ENCODE results near the gene SUMO2. TPM values are rescaled to one million over a fixed set of nuclear protein-coding genes. Genes with fewer than 3 reads are reported as not detected.
A peak's percentile ranks its signal among the peaks of the same experiment; 100 is the strongest.
"Not testable (repeated sequence)": the region's sequence is repeated elsewhere in the genome, so short reads cannot be mapped to it uniquely, and the experiment has no call there.

The SUMO2 gene
- total RNA-seq, 1 experiment from 2014 or later, result 109 TPM

DNA sequence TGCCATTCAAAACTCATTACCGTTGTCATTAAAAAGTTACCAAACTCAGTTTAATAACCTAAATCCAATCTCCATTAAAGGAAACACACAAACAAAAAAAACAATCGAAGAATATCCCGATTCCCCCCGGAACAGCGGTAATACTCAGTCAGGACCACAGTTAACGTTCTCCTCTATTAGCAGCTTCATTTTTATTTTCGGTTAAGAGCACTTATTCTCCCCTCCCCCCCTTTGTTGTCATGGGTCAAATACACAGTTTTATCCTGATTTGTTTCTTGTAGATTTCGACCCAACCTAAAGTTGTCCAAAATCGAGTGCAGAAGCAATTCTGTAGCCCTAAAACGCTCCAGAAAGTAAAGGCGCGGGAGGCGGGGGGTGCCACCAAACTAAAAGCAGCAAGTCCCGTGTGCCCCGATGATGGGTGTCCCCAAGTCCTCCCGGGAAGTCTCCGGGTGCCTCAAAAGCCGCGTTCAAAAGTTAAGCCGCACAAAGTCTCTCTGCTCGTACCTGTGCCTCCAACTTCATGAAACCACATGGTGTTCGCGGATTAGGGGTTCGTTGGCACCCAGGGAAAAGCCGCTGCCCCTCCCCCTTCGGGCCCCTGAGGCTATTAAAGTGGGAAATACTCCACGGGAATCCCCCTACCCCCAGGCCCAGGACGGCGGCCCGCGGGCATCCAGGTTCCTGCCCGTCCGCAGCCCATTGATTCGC, 996 bp downstream of the SUMO2 start:
- peak; percentile 9 for DNase-seq (ENCODE audit: low read depth)

DNA sequence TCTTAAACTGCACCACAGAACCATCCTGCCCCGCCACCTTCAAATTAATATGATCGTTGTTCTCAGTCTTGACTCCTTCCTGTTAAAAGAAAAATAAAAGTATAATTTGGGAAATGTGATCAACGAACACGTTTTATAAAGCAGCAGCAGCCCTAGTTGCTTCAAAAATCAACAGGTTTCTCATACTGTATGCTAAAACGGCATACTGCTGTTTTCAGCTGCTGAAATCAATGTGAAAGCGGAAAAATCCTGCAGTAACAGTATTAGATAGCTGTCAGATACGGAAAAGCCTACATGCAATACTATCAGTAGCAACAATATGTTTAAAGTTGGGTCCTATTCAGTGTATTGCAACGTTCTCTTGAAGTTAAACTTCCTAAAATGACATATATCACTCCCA, 1.6 kb downstream of the SUMO2 start:
- no peak for DNase-seq (ENCODE audit: low read depth)

DNA sequence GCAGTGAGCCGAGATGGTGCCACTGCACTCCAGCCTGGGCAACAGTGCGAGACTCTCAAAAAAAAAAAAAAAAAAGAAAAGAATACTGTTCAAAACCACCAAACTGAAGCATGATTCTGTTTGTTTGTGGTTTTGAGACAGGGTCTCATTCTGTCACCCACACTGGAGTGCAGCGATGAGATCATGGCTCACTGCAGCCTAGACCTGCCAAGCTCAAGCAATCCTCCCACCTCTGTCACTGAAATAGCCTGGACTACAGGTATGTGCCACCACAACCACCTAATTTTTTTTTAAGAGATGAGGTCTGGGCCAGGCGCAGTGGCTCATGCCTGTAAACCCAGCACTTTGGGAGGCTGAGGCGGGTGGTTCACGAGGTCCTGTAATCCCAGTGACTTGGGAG, 4.3 kb downstream of the SUMO2 start:
- no peak for DNase-seq (ENCODE audit: low read depth)

DNA sequence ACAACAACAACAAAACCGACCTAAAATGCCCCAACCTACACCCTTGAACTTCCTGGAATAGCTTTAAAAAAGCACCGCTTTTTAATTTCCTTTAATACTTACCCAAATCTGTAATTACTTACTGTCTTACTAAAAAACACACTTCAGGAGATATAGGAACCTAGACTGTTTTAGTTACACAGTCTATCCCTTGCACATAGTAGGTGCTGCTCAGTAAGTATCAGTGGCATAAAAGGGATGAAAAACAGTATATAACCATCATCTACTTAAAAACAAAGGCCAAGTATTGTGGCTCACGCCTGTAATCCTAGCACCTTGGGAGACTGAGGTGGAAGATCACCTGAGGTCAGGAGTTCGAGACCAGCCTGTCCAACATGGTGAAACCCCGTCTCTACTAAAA, 6.1 kb downstream of the SUMO2 start:
- DNase-seq (ENCODE audit: low read depth), result no peak

DNA sequence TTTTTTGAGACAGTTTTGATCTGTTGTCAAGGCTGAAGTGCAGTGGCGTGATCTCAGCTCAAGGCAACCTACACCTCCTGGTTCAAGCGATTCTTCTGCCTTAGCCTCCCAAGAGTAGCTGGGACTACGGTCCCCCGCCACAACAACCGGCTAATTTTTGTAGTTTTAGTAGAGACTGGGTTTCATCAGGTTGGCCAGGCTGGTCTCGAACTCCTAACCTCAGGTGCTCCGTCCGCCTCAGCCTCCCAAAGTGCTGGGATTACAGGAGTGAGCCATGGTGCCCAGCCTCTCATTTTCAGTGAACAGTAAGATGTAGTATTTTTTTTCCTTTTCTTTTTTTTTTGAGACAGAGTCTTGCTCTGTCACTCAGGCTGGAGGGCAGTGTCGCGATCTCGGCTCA, 7.8 kb downstream of the SUMO2 start:
- no peak for DNase-seq (ENCODE audit: low read depth)

DNA sequence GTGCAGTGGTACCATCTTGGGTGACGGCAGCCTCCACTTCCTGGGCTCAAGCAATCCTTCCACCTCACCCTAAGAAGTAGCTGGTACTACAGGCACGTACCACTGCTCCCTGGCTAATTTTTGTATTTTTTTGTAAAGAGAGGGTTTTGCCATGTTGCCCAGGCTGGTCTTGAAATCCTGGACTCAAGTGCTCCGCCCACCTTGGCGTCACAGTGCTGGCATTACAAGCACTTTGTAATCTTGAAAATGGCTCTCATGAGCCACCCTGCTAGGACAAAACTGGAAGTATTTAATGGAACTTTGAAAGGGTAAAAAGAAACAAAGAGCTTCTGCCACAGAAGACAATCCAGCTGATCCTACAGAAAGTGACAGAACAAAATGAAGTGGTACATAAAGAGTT, 9.2 kb downstream of the SUMO2 start:
- no peak for DNase-seq (ENCODE audit: low read depth)

DNA sequence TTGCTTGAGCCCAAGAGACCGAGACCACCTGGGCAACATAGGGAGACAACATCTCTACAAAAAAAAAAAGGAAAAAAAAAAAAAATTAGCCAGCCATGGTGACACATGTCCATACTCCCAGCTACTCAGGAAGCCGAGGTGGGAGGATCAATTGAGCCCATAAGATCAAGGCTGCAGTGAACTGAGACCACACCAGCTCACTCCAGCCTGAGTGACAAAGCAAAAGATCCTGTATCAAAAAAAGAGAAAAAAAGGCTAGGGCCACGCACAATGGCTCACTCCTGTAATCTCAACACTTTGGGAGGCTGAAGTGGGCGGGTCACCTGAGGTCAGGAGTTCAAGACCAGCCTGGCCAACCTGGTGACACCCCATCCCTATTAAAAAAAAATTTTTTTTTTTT, 13.8 kb downstream of the SUMO2 start:
- no peak for DNase-seq (ENCODE audit: low read depth)

DNA sequence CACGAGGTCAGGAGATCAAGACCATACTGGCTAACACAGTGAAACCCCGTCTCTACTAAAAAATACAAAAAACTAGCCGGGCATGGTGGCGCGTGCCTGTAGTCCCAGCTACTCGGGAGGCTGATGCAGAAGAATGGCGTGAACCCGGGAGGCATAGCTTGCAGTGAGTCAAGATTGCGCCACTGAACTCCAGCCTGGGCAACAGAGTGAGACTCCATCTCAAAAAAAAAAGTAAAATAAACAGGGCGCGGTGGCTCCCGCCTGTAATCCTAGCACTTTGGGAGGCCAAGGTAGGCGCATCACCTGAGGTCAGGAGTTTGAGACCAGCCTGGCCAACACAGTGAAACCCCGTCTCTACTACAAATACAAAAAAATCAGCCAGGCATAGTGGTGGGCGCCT, 18.2 kb downstream of the SUMO2 start:
- not testable (repeated sequence) for DNase-seq (ENCODE audit: low read depth)

DNA sequence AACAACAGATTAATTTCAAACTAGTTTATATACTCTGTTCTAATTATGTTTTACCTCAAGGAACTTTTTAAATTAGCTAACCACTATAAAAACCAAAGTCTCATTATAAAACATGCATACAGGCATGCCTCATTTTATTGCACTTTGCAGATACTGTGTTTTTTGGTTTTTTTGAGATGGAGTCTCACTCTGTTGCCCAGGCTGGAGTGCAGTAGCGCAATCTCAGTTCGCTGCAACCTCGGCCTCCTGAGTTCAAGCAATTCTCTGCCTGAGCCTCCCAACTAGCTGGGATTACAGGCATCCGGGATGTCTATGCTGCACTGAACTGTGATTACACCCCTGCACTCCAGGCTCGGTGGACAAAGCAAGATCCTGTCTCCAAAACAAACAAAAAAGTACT, 19.7 kb downstream of the SUMO2 start:
- DNase-seq (ENCODE audit: low read depth), result no peak

DNA sequence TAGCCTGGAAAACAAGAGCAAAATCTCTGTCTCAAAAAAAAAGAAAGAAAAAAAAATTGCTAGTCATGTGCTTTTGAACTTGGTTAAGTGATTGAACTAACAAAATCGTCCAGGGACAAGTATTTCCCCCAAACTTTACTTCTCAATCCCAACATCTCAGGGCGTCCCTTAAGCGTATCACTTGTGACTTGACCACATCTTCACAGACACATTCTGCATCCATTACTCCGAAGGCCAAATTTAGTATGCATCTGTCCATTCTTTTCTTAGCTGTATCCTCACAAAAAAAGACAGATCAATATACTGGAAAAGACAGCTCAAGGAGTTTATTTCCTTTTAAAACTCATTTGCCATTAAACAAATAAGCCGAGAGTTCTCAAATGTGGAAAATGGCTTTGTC, 22.5 kb downstream of the SUMO2 start:
- DNase-seq (ENCODE audit: low read depth), result no peak

DNA sequence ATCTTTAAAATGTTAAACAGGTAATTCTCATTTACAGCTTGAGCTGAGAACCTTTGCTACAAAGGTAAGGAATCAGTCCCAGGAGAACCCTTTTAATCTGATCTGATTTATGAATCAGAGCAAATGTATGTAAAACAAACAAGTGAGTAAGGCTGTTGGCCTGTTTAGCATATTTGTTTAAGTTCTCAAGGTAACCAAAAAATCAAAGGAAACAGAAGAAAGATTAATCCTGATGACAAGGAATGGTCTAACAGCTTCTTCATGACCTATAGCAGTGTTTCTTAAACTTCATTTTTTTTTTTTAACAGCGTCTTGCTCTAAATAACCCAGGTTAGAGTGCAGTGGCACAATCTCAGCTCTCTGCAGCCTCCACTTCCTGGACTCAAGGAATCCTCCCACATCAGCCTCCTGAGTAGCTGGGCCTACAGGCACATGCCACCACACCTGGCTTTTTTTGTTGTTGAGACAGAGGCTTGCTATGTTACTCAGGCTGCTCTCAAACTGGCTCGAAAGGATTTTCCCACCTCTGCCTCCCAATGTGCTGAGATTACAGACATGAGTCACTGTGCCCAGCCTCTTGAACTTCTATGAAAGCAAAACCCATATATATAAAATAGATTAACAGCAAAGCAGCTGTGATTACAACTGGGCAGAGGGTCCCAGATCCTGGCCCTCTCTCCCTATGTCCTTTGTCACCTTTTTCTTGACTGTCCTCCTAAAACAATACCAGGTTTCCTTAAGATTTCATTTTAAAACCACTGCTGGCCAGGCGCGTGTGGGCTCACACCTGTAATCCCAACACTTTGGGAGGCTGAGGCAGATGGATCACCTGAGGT, 23.3 kb downstream of the SUMO2 start:
- DNase-seq (ENCODE audit: low read depth), result peak; percentile 13

DNA sequence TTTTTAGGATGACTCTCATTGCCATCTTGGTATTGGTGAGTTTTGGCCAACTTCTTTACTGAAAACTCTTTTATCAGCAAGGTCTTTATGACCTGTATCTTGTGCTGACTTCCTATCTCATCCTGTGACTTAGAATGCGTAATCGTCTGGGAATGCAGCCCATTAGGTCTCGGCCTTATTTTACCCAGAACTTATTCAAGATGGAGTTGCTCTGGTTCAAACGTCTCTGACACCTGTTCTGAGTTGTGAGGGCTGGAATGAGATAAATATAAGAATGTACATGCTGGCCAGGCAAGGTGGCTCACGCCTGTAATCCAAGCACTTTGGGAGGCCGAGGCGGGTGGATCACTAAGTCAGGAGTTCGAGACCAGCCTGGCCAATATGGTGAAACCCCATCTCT, 24.3 kb downstream of the SUMO2 start:
- DNase-seq (ENCODE audit: low read depth), result not testable (repeated sequence)

DNA sequence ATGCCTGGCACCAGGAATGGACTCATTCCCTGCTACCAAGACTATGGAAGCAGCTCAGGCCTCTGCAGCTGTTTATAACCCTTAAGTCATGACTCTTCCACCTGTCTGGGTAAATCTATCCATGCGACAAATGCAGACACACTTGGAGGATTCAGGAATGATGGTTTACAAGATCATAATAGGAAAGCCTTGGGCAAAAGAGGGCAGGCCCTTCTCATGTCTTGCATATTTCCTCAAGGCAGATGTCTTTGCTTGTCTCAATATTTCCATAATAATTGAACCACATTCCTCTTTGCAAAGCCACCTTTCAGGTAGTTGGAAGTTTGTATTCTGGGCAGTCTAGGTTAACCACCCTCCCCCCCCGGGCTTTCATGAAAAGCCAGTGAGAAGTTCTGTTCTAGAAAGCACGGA, 27.6 kb downstream of the SUMO2 start:
- DNase-seq (ENCODE audit: low read depth), result peak; percentile 89

DNA sequence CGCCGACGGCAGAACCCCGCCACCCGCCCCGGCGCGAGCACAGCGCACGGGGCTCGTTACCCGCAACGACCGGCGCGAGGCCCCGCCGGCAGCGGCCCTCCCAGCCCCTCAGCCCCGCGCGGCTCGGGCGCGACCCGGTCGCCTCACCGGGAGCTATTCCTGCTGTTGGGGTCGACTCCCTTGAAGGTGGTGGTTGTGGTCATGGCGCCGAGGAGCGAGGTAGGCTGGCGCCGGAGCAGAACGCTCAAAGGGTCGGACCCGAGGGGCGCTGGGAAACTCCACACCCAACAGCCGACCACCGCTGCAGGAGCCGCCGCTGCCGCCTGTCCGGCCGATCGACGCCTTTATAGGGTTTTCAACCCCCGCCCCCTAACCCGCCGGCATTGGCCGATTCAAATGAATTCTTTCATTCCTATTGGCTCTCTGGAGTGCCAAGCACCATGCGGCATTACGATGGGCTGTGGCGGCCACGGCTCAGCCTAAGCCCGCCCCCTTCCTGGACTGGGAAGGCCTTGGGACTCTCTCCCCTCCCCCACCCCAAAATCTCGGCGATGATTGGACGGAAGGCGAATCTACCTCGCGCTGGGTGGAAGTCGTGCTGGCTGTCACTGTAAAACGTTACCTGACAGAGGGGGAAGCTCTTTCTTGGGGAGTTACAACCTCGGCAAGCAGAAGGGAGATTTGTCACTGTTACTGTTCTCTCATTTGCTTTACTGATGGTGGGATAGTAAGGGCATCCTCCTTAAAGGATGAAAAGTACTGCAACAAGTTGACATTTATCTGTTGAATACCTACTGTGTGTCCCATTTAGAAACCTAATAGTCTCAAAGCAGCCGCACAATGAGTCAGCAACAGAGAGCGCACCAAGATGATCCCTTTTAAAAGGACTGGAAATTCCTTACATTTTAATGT, 28.3 kb downstream of the SUMO2 start, which contains the start of gene JPT1:
TSS of gene JPT1 (minus strand) at position 318 of the 912 bp plus-strand sequence. CDS start at position 203, 115 bp downstream.
- DNase-seq (ENCODE audit: low read depth), result peak; percentile 99

DNA sequence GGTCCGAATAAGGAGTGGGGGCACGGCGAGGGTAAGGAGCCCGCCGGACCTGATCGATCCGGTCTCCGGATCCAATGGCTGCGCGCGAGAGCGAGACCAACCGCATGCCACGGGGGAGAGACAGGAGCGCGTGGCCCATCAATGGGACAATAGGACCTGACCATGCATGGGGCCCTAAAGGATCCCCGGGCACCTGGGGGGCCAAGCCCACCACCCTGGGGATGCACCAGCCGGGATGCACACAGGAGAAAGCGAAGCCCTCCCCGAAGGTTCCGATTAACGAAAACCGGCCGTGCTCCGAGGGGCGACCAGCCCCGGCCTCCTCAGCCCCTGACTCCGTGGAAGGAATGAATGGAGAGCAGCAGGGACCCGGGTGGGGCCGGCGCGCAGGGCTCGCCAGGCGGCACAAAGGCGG, 29.0 kb downstream of the SUMO2 start:
- DNase-seq (ENCODE audit: low read depth), result peak; percentile 34

DNA sequence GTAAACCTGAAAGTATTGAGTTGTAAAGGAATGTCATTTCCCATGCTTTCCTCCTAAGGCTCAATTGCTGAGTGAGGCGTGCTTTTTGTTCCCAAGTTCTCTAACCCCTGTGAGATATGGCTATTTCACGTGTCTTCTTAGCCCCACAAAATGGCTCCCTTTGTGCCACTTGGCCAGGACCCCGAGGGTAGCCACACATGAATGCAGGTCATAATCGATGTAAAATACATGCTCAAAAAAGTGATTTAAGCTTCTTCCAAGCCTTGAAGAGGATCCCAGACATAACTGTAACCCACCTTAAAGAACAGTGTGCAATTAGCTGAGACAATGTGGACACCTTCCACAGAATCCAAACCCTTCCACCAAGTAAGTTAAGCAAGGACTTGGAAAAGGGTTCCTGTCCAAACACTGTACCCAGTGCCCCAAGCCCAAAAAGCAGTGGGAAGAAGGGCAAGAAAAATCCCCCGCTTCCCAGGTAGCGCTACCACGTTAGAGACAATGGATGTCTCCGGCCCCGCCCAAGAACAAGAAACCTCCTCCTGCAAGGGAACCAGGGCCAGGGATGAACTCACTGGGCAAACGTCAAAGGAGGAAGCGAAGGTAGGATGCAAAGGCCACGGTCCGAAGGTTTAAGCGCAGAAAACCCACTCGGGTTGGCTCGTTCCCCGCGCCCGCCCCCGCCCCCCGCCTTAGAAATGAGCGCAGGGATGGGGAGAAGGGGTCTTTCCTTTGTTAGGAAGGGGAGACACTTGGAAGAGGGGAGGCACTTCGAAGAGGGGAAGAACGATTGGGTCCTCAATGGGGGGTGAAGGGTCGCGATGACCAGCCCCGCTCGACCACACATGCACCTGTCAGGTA, 29.6 kb downstream of the SUMO2 start:
- peak; percentile 31 for DNase-seq (ENCODE audit: low read depth)

DNA sequence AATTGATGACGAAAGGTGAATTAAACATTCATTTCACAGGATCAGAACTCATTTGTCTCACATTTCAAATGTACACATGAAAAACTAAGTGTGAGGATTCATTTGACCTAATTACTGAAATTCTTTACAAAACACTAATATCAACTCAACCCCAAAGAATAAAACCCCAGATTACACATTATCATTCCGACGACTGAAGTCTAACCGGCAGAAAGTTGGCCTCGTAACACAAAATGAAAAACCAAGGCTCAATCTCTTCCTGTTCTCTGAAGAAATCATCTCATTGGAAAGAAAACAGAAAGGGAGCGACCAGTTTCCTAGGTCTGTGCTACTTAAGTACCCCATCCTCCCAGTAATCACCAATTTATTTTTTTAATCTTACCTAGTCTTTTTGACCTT, 30.2 kb downstream of the SUMO2 start:
- no peak for DNase-seq (ENCODE audit: low read depth)

DNA sequence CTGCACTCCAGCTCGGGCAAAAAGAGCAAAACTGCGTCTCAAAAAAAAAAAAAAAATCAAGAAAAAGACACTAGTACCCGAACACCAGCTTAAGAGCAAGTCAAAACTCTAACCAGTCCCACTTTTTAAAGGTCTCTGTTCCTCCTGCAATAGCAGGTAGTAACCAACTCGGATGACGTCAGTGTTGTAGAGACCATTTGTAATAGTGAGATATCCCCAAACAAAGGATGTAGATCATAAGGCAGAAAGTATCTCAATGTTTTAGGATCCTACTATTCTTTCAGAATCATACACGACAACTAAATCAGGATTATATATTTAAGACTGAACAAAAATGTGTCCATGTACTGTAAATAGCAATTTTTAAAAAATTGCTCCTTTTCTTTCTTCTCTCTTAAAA, 30.8 kb downstream of the SUMO2 start:
- no peak for DNase-seq (ENCODE audit: low read depth)

DNA sequence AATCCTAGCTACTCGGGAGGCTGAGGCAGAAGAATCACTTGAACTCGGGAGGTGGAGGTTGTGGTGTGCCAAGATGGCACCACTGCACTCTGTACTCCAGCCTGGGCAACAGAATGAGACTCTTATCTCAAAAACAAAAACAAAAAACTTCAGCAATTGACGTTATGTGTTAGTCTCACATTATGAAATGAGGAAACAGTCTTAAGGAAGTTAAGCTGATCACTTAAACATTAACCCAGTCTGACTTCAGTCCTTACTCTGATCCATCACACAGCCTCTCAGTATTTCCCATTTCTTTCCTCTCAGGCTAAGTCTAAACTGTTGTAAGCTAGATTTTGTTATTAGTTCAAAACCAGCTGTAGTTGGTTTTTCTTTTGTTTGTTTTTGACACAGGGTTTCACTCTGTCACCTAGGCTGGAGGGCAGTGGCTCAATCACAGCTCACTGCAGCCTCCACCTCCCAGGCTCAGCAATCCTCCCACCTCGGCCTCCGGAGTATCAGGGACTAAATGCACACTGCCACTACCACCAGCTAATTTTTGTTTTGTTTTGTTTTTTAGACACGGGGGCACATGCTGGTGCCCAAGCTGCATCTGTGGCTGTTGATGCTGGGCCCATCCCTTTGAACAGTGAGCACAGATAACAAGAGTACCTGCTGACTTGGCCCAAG, 34.7 kb downstream of the SUMO2 start:
- DNase-seq (ENCODE audit: low read depth), result no peak

DNA sequence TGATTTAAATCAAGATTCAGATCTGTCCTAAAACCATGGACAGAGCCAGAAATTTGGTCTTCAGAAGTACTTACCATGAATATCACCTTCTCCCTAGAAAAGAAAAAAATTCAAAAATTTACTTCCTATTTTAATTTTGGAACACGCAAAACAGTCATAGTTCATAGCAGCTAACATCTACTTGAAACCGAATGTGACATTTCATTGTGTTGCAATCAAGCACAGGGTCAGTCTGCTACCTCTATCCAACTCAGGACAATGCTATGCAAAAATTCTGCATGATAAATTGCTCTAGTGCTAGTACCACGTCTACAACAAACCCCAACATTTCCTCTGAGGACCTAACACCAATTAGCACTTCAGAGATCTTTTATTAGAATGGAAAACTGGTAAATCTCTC, 36.2 kb downstream of the SUMO2 start:
- no peak for DNase-seq (ENCODE audit: low read depth)
